ENCODE data around the gene COG5. TPM values are rescaled to one million over a fixed set of nuclear protein-coding genes. Genes with fewer than 3 reads are reported as not detected.

COG5 gene
- total RNA-seq, 3 donors from 2014 or later = 35.2 to 61.2 (median 38.0) TPM

- Histone ChIP-seq H3K4me3 (no peak overlapping the region), H3K4me1 (no peaks in the 10 kb centered on the region), H3K9me3 (no peaks in the 10 kb centered on the region), H3K36me3 (no peaks in the 10 kb centered on the region), H3K27ac (no peak overlapping the region), H3K27me3 (no peaks in the 10 kb centered on the region)
- no peak for TF ChIP-seq POLR2AphosphoS5 (IDR thresholded peaks at IDR 0.05)
- no peak for TF ChIP-seq CTCF (IDR thresholded peaks at IDR 0.05)
- no peak for TF ChIP-seq POLR2A (IDR thresholded peaks at IDR 0.05)
- intact Hi-C loops (cut with DNase I; ENCODE audit: low total_unique reads) = no loop called here
- no peak for DNase-seq (ENCODE audit: low spot score in 2 of 2)
Observed at GRCh38 chr7:107596881-107597581, 33.3 kb upstream of the COG5 start.

- no peaks in the 10 kb centered on the region for H3K36me3 ChIP-seq
- H3K4me3 ChIP-seq = no peak overlapping the region
- H3K4me1 ChIP-seq = no peaks in the 10 kb centered on the region
- intact Hi-C loops (cut with DNase I; ENCODE audit: low total_unique reads) = no loop called here
- no peak for DNase-seq (ENCODE audit: low spot score in 2 of 2)
- no peaks in the 10 kb centered on the region for H3K9me3 ChIP-seq
- no peaks in the 10 kb centered on the region for H3K27me3 ChIP-seq
- peak overlapping the region; percentile 11 to 48 for H3K27ac ChIP-seq
- TF ChIP-seq POLR2A (IDR thresholded peaks at IDR 0.05) = no peak
- TF ChIP-seq POLR2AphosphoS5 (IDR thresholded peaks at IDR 0.05) = peak in 1 of 3 donors; percentile 31
Observed at GRCh38 chr7:107594961-107595737, 31.4 kb upstream of the COG5 start.

GRCh38 chr7:107593025-107593410 is 29.3 kb upstream of the COG5 start:
- H3K4me1 ChIP-seq = no peaks in the 10 kb centered on the region
- no peak overlapping the region for H3K27ac ChIP-seq
- H3K4me3 ChIP-seq = no peak overlapping the region
- intact Hi-C loops (cut with DNase I; ENCODE audit: low total_unique reads) = no loop called here
- no peak for DNase-seq (ENCODE audit: low spot score in 2 of 2)
- H3K9me3 ChIP-seq = no peaks in the 10 kb centered on the region
- H3K27me3 ChIP-seq = no peaks in the 10 kb centered on the region
- TF ChIP-seq POLR2AphosphoS5 (IDR thresholded peaks at IDR 0.05) = no peak
- TF ChIP-seq POLR2A (IDR thresholded peaks at IDR 0.05) = no peak
- no peaks in the 10 kb centered on the region for H3K36me3 ChIP-seq

- H3K9me3 ChIP-seq = no peaks in the 10 kb centered on the region
- no peak overlapping the region for H3K4me3 ChIP-seq
- intact Hi-C loops (cut with DNase I; ENCODE audit: low total_unique reads) = no loop called here
- no peaks in the 10 kb centered on the region for H3K36me3 ChIP-seq
- TF ChIP-seq POLR2AphosphoS5 (IDR thresholded peaks at IDR 0.05) = no peak
- TF ChIP-seq CTCF (IDR thresholded peaks at IDR 0.05) = no peak
- H3K27me3 ChIP-seq = no peaks in the 10 kb centered on the region
- H3K4me1 ChIP-seq = no peaks in the 10 kb centered on the region
- no peak overlapping the region for H3K27ac ChIP-seq
- DNase-seq (ENCODE audit: low spot score in 2 of 2) = no peak
Observed at GRCh38 chr7:107592361-107593024, 28.8 kb upstream of the COG5 start.

DNA sequence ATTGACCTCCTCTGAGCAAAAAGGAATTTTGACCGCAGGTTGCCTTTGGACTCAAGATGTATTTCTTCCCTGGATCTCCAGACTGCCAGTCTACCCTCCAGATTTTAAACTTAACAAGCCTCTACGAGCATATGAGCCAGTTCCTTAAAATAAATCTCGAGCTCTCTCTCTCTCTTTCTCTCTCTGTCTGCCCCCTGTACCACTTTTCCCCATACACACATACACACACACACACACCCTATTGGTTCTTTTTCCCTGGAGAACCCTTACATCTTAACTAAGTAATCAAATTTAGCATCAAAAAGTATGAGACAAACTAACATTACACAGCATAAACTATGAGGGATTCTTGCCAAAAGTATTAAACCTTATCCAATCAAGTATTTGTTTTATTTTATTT is 27.7 kb upstream of the COG5 start:
- H3K9me3 ChIP-seq = no peaks in the 10 kb centered on the region
- intact Hi-C loops (cut with DNase I; ENCODE audit: low total_unique reads) = no loop called here
- TF ChIP-seq POLR2A (IDR thresholded peaks at IDR 0.05) = no peak
- no peak overlapping the region for H3K27ac ChIP-seq
- H3K4me3 ChIP-seq = no peak overlapping the region
- no peak for DNase-seq (ENCODE audit: low spot score in 2 of 2)
- H3K4me1 ChIP-seq = no peaks in the 10 kb centered on the region
- no peaks in the 10 kb centered on the region for H3K27me3 ChIP-seq
- H3K36me3 ChIP-seq = no peaks in the 10 kb centered on the region

DNA sequence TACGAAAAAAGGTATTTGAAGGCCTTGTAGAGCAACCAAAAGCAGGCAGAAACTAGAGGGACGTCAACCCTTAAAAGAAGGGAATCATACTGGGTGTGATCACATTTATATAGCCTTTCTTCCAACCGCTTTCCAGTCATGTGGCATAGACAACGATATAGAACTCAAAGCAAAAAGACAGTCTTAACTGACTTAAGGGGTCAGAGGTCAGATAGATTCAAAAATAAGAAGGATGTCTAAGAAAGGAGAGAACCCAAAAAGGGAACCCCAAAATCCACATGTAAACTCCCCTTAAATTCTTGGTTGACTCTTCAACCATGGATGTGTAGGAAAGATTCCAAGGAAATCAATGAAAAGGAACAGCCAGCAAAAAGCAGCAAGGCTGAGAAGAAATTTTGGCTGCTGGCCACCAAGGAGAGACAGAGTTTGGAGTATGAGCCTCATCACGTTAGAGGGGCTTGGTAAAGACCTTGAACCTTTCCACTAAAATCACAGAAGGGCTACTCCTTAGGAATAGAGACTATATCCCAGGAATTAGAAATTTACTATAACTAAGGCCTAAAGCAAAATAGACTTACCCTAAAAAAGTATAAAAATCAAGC is 24.9 kb upstream of the COG5 start:
- H3K4me1 ChIP-seq = no peaks in the 10 kb centered on the region
- H3K9me3 ChIP-seq = no peaks in the 10 kb centered on the region
- intact Hi-C loops (cut with DNase I; ENCODE audit: low total_unique reads) = loop anchor here (5.0 kb wide), 1 partner anchor 994 kb away; no protein-coding TSS in a partner anchor
- no peak for DNase-seq (ENCODE audit: low spot score in 2 of 2)
- H3K27ac ChIP-seq = no peak overlapping the region
- H3K4me3 ChIP-seq = no peak overlapping the region
- H3K27me3 ChIP-seq = no peaks in the 10 kb centered on the region
- TF ChIP-seq CTCF (IDR thresholded peaks at IDR 0.05) (no peak), POLR2A (IDR thresholded peaks at IDR 0.05) (no peak), POLR2AphosphoS5 (IDR thresholded peaks at IDR 0.05) (no peak)
- H3K36me3 ChIP-seq = no peaks in the 10 kb centered on the region

Measured in breast epithelium (tissue), 4 donors.